CD14-positive monocyte (primary cell): ENCODE results near the gene BMAL2. TPM values are rescaled to one million over a fixed set of nuclear protein-coding genes. Genes with fewer than 3 reads are reported as not detected.

ENCODE experiments used
- DNase-seq, 3 donors: peaks; one replicate each; pipeline ENCODE4 v3.0.0-alpha.2; 2011 to 2022
- H2AFZ ChIP-seq: 2 replicates; pipeline ENCODE4 v1.6.0; 2012; ENCODE audit warnings: mild to moderate bottlenecking, low read depth, low read length, inconsistent platforms; ENCODE audit not compliant: insufficient read depth, poor library complexity, severe bottlenecking
- H3K27ac ChIP-seq, 2 donors: 1 replicate in 1 of 2; 2 replicates in 1 of 2; pipeline ENCODE4 v1.5.1; 2012 to 2013; ENCODE audit warnings: low read length in 2 of 2, control low read depth in 1 of 2, inconsistent platforms in 1 of 2, low read depth in 1 of 2, mild to moderate bottlenecking in 1 of 2
- H3K27me3 ChIP-seq, 2 donors: one replicate each; pipeline versions ENCODE4 v1.6.0 to v1.6.1; 2011 to 2013; ENCODE audit warnings: low read length in 2 of 2; ENCODE audit not compliant: control insufficient read depth in 2 of 2, insufficient read depth in 2 of 2
- H3K36me3 ChIP-seq, 2 donors: replicated peaks in 1 of 2; 1 replicate in 1 of 2; 2 replicates in 1 of 2; pipeline versions ENCODE4 v1.5.1 to v1.6.1; 2012 to 2013; ENCODE audit warnings: low read length in 2 of 2, control low read depth in 1 of 2, inconsistent platforms in 1 of 2, mild to moderate bottlenecking in 1 of 2; ENCODE audit not compliant: insufficient read depth in 2 of 2, control insufficient read depth in 1 of 2
- H3K4me1 ChIP-seq, 2 donors: 1 replicate in 1 of 2; 2 replicates in 1 of 2; pipeline versions ENCODE4 v1.5.1 to v1.6.1; 2012 to 2013; ENCODE audit warnings: low read length in 2 of 2, control low read depth in 1 of 2, inconsistent platforms in 1 of 2, mild to moderate bottlenecking in 1 of 2, moderate library complexity in 1 of 2; ENCODE audit not compliant: insufficient read depth in 2 of 2, control insufficient read depth in 1 of 2
- H3K4me2 ChIP-seq: replicated peaks from 2 replicates; pipeline ENCODE3; 2012; ENCODE audit warnings: low read length, moderate library complexity, mild to moderate bottlenecking; ENCODE audit not compliant: poor library complexity, severe bottlenecking; ENCODE audit errors: extremely low read depth
- H3K4me3 ChIP-seq, 3 experiments: fragments of 200-600 bp in 1 of 3; sonication (generic) in 1 of 3; replicated peaks in 1 of 3; 1 replicate in 2 of 3; 2 replicates in 1 of 3; pipeline ENCODE4 v1.5.1; 2011 to 2013; ENCODE audit warnings: low read length in 3 of 3, mild to moderate bottlenecking in 3 of 3, control low read depth in 2 of 3, low read depth in 2 of 3, inconsistent platforms in 1 of 3, moderate library complexity in 1 of 3
- H3K79me2 ChIP-seq: 2 replicates; pipeline ENCODE4 v1.6.0; 2012; ENCODE audit warnings: mild to moderate bottlenecking, control low read depth, inconsistent platforms, low read length, moderate library complexity; ENCODE audit not compliant: insufficient read depth
- H3K9ac ChIP-seq: 2 replicates; pipeline ENCODE4 v1.6.0; 2017; ENCODE audit warnings: low read length, mild to moderate bottlenecking; ENCODE audit not compliant: insufficient read depth, poor library complexity, severe bottlenecking
- H3K9me3 ChIP-seq, 2 donors: replicated peaks in 1 of 2; 1 replicate in 1 of 2; 2 replicates in 1 of 2; pipeline versions ENCODE4 v1.5.1 to v1.6.1; 2012 to 2013; ENCODE audit warnings: low read length in 2 of 2, control low read depth in 1 of 2; ENCODE audit not compliant: control insufficient read depth in 1 of 2, insufficient read depth in 1 of 2
- H4K20me1 ChIP-seq: 2 replicates; pipeline ENCODE4 v1.6.0; 2012; ENCODE audit warnings: mild to moderate bottlenecking, low read length, control low read depth, moderate library complexity; ENCODE audit not compliant: insufficient read depth
- H3K27ac Mint-ChIP-seq, 7 donors: one replicate each; pipeline ENCODE4 v1.8.0; 2020; ENCODE audit warnings: mild to moderate bottlenecking in 7 of 7, mixed read lengths in 7 of 7, moderate library complexity in 6 of 7, inconsistent platforms in 2 of 7
- H3K27me3 Mint-ChIP-seq, 3 donors: one replicate each; pipeline ENCODE4 v1.8.0; 2021 to 2022; ENCODE audit warnings: low read depth in 3 of 3, mild to moderate bottlenecking in 3 of 3, mixed read lengths in 3 of 3, moderate library complexity in 3 of 3, inconsistent platforms in 1 of 3
- H3K36me3 Mint-ChIP-seq, 2 donors: one replicate each; pipeline ENCODE4 v1.8.0; 2020; ENCODE audit warnings: mixed read lengths in 2 of 2, inconsistent platforms in 1 of 2, mild to moderate bottlenecking in 1 of 2
- H3K4me1 Mint-ChIP-seq: one replicate; pipeline ENCODE4 v1.8.0; 2020; ENCODE audit warnings: mild to moderate bottlenecking, mixed read lengths
- H3K4me3 Mint-ChIP-seq, 2 donors: one replicate each; pipeline ENCODE4 v1.8.0; 2020; ENCODE audit warnings: mild to moderate bottlenecking in 2 of 2, mixed read lengths in 2 of 2, moderate library complexity in 1 of 2
- H3K9me3 Mint-ChIP-seq, 7 donors: one replicate each; pipeline ENCODE4 v1.8.0; 2020 to 2022; ENCODE audit warnings: mixed read lengths in 7 of 7, mild to moderate bottlenecking in 6 of 7, moderate library complexity in 6 of 7, inconsistent platforms in 2 of 7
- WGBS: methylation state at CpG from one replicate; pipeline ENCODE4 v1.1.5; 2013; ENCODE audit warnings: missing lambda C conversion rate; ENCODE audit not compliant: insufficient coverage; 5-methylcytosine and 5-hydroxymethylcytosine counted together
- intact Hi-C, 2 donors: fragments of 100-400 bp; cut with micrococcal nuclease; formaldehyde crosslinking; loops; one replicate each; pipeline versions ENCODE4 v1.15.0 to v1.15.1; 2023
- polyA plus RNA-seq, 3 donors: library from polyadenylated mRNA; depleted of rRNA in 1 of 3; unstranded in 2 of 3; stranded (reverse) in 1 of 3; fragments of 300-500 nt in 2 of 3; fragments of >200 nt in 1 of 3; fragmentation: Illumina TruSeq in 2 of 3; gene quantifications; 1 replicate in 2 of 3; 2 replicates in 1 of 3; pipeline ENCODE4 v1.2.3, GENCODE V29; 2012 to 2021
- TF ChIP-seq, protein P1 (sequence below): fragments of 200-600 bp; IDR thresholded peaks from one replicate; pipeline ENCODE4 v1.8.0; 2022; ENCODE audit warnings: antibody characterized with exemption, mild to moderate bottlenecking

The BMAL2 gene
- polyA plus RNA-seq, 3 donors, result 0.55 to 2.1 (median 1.8) TPM

DNA sequence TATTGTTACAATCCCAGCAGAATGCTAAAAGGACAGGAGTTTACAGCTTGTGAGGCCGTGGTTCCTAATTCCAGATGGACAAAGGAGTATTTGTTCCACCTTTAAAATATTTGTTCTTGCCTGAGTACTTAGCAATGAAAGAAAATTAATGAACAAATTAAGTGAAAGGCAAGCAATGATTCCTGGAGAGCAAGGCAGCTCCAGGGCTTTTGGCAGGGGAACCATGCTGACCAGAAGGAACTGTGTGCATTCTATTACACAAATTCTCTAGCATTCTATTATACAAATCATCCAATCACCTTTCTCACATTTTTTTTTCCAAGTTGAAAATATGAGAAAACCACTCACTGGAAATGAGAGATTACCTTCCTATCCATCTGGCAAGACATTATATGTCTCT is 1.8 kb upstream of the BMAL2 start:
- H3K27me3 Mint-ChIP-seq, result peaks cover 11 to 31% (median 16%) of the 10 kb centered on the region in 3 donors
- peaks cover 14 to 25% of the 10 kb centered on the region in 2 donors for H3K36me3 Mint-ChIP-seq
- Histone ChIP-seq H3K9me3 (no peaks in the 10 kb centered on the region), H3K4me2 (peak overlapping the region; percentile 87), H3K79me2 (no peaks in the 10 kb centered on the region), H3K27me3 (peaks cover 12 to 16% of the 10 kb centered on the region in 2 donors), H2AFZ (no peak overlapping the region), H4K20me1 (no peaks in the 10 kb centered on the region), H3K4me3 (no peak overlapping the region), H3K36me3 (peaks cover 12 to 17% of the 10 kb centered on the region in 2 donors), H3K9ac (no peak overlapping the region), H3K27ac (peak overlapping the region in 1 of 2 donors; percentile 38), H3K4me1 (peaks cover 25 to 34% of the 10 kb centered on the region in 2 donors)
- H3K27ac Mint-ChIP-seq, result peak overlapping the region in 6 of 7 donors; percentile 32 to 81 (median 61)
- no CpG with 5 or more reads among the region's 1 CpG for WGBS
- DNase-seq, result no peak
- peak overlapping the region in 1 of 2 donors; percentile 42 for H3K4me3 Mint-ChIP-seq
- TF ChIP-seq, protein P1, sequence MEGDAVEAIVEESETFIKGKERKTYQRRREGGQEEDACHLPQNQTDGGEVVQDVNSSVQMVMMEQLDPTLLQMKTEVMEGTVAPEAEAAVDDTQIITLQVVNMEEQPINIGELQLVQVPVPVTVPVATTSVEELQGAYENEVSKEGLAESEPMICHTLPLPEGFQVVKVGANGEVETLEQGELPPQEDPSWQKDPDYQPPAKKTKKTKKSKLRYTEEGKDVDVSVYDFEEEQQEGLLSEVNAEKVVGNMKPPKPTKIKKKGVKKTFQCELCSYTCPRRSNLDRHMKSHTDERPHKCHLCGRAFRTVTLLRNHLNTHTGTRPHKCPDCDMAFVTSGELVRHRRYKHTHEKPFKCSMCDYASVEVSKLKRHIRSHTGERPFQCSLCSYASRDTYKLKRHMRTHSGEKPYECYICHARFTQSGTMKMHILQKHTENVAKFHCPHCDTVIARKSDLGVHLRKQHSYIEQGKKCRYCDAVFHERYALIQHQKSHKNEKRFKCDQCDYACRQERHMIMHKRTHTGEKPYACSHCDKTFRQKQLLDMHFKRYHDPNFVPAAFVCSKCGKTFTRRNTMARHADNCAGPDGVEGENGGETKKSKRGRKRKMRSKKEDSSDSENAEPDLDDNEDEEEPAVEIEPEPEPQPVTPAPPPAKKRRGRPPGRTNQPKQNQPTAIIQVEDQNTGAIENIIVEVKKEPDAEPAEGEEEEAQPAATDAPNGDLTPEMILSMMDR, result no peak
- H3K4me1 Mint-ChIP-seq, result peaks cover 26% of the 10 kb centered on the region
- peaks cover 0 to 2% (median 0%) of the 10 kb centered on the region in 7 donors for H3K9me3 Mint-ChIP-seq
- intact Hi-C loops, result no loop called here

DNA sequence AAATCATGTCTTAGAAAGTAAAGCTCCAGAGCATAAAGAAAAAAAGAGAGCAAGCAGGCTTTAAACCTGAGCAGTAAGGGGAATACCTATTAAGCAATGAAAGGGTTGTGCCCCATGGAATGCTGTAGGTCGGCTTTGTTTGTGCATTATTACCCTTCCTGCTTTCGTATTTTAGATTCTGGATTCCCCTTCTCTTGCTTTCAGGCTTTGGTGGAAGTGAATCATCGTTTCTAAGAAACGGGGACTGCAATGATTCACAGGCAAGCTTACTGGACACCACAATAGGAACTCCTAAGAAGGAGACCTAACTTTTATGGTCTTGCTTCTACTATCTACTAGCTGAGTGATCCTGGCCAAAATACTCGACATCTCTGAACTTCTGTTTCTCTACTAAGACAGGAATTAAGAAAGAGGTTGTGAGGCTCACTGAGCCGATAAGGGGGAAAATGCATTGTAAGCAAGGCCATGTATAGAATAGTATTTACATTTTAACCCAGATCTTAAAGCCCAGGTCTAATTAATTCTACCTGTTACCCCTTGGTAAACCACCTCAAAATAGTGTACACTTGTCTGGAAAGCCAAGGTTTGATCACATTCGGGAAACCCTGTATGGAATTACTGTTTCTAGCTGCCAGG is 1.2 kb upstream of the BMAL2 start:
- no peak overlapping the region for H2AFZ ChIP-seq
- DNase-seq, result peak; percentile 79 to 96 (median 84)

More for the DNA sequence above, 1.2 kb upstream of the BMAL2 start:
- peaks cover 0 to 2% (median 0%) of the 10 kb centered on the region in 7 donors for H3K9me3 Mint-ChIP-seq
- Histone ChIP-seq H3K27me3 (peaks cover 12 to 16% of the 10 kb centered on the region in 2 donors), H3K79me2 (no peaks in the 10 kb centered on the region), H3K9me3 (no peaks in the 10 kb centered on the region), H3K4me2 (peak overlapping the region; percentile 87), H3K4me1 (peaks cover 25 to 34% of the 10 kb centered on the region in 2 donors), H3K4me3 (peak overlapping the region in 1 of 3 experiments; percentile 83), H4K20me1 (no peaks in the 10 kb centered on the region), H3K36me3 (peaks cover 6 to 11% of the 10 kb centered on the region in 2 donors), H3K27ac (peak overlapping the region in 1 of 2 donors; percentile 38), H3K9ac (no peak overlapping the region)
- peaks cover 26% of the 10 kb centered on the region for H3K4me1 Mint-ChIP-seq
- intact Hi-C loops, result no loop called here
- H3K4me3 Mint-ChIP-seq, result peak overlapping the region; percentile 74 to 83
- WGBS, result no CpG with 5 or more reads among the region's 7 CpGs
- peak overlapping the region; percentile 55 to 81 (median 73) for H3K27ac Mint-ChIP-seq
- TF ChIP-seq, protein P1, result no peak
- peaks cover 11 to 19% of the 10 kb centered on the region in 2 donors for H3K36me3 Mint-ChIP-seq
- H3K27me3 Mint-ChIP-seq, result peaks cover 11 to 31% (median 16%) of the 10 kb centered on the region in 3 donors
